ENCODE results near the gene ASPN.

Gene ASPN

GRCh38 chr9:92483627-92484545, 1.6 kb upstream of the ASPN start:
- Histone ChIP-seq H3K4me1 (ENCODE audit: insufficient read depth, insufficient read length) (no peaks in the 10 kb centered on the region), H3K4me3 (ENCODE audit: insufficient read length, low read depth) (no peak overlapping the region), H3K27me3 (ENCODE audit: insufficient read depth, insufficient read length) (no peaks in the 10 kb centered on the region), H3K9me3 (ENCODE audit: insufficient read depth, low read length) (no peaks in the 10 kb centered on the region), H3K36me3 (ENCODE audit: insufficient read depth, insufficient read length, low read length) (no peaks in the 10 kb centered on the region), H3K9ac (ENCODE audit: insufficient read length, low read depth) (no peak overlapping the region)
- DNase-seq (ENCODE audit: low read depth, low spot score) = no peak
- TF ChIP-seq YY1 (IDR thresholded peaks at IDR 0.05; ENCODE audit: insufficient read depth, insufficient read length) (no peak), ZNF274 (IDR thresholded peaks at IDR 0.05; ENCODE audit: low read depth, low read length) (no peak), SUZ12 (IDR thresholded peaks at IDR 0.05; ENCODE audit: extremely low read depth, insufficient read depth, insufficient read length) (no peak)

- Histone ChIP-seq H3K9me3 (ENCODE audit: insufficient read depth, low read length) (no peaks in the 10 kb centered on the region), H3K4me3 (ENCODE audit: insufficient read length, low read depth) (no peak overlapping the region), H3K36me3 (ENCODE audit: insufficient read depth, insufficient read length, low read length) (no peaks in the 10 kb centered on the region), H3K4me1 (ENCODE audit: insufficient read depth, insufficient read length) (no peaks in the 10 kb centered on the region), H3K27me3 (ENCODE audit: insufficient read depth, insufficient read length) (no peaks in the 10 kb centered on the region), H3K9ac (ENCODE audit: insufficient read length, low read depth) (no peak overlapping the region)
- no peak for DNase-seq (ENCODE audit: low read depth, low spot score)
- TF ChIP-seq YY1 (IDR thresholded peaks at IDR 0.05; ENCODE audit: insufficient read depth, insufficient read length) (no peak), SUZ12 (IDR thresholded peaks at IDR 0.05; ENCODE audit: extremely low read depth, insufficient read depth, insufficient read length) (no peak), ZNF274 (IDR thresholded peaks at IDR 0.05; ENCODE audit: low read depth, low read length) (no peak)
These were observed 499 bp upstream of the ASPN start for GRCh38 chr9:92482805-92483204.

- TF ChIP-seq YY1 (IDR thresholded peaks at IDR 0.05; ENCODE audit: insufficient read depth, insufficient read length) (no peak), ZNF274 (IDR thresholded peaks at IDR 0.05; ENCODE audit: low read depth, low read length) (no peak), SUZ12 (IDR thresholded peaks at IDR 0.05; ENCODE audit: extremely low read depth, insufficient read depth, insufficient read length) (no peak)
- Histone ChIP-seq H3K27me3 (ENCODE audit: insufficient read depth, insufficient read length) (no peaks in the 10 kb centered on the region), H3K9me3 (ENCODE audit: insufficient read depth, low read length) (no peaks in the 10 kb centered on the region), H3K4me1 (ENCODE audit: insufficient read depth, insufficient read length) (no peaks in the 10 kb centered on the region), H3K9ac (ENCODE audit: insufficient read length, low read depth) (no peak overlapping the region), H3K36me3 (ENCODE audit: insufficient read depth, insufficient read length, low read length) (no peaks in the 10 kb centered on the region), H3K4me3 (ENCODE audit: insufficient read length, low read depth) (no peak overlapping the region)
- DNase-seq (ENCODE audit: low read depth, low spot score) = no peak
These were observed 1.2 kb downstream of the ASPN start for GRCh38 chr9:92480986-92481633.

GRCh38 chr9:92480291-92480771, 2.0 kb downstream of the ASPN start:
- H3K9ac ChIP-seq (ENCODE audit: insufficient read length, low read depth) = no peak overlapping the region
- DNase-seq (ENCODE audit: low read depth, low spot score) = no peak
- H3K9me3 ChIP-seq (ENCODE audit: insufficient read depth, low read length) = no peaks in the 10 kb centered on the region
- no peak overlapping the region for H3K4me3 ChIP-seq (ENCODE audit: insufficient read length, low read depth)
- H3K4me1 ChIP-seq (ENCODE audit: insufficient read depth, insufficient read length) = no peaks in the 10 kb centered on the region
- H3K27me3 ChIP-seq (ENCODE audit: insufficient read depth, insufficient read length) = no peaks in the 10 kb centered on the region
- no peaks in the 10 kb centered on the region for H3K36me3 ChIP-seq (ENCODE audit: insufficient read depth, insufficient read length, low read length)
- TF ChIP-seq SUZ12 (IDR thresholded peaks at IDR 0.05; ENCODE audit: extremely low read depth, insufficient read depth, insufficient read length) (no peak), YY1 (IDR thresholded peaks at IDR 0.05; ENCODE audit: insufficient read depth, insufficient read length) (no peak), ZNF274 (IDR thresholded peaks at IDR 0.05; ENCODE audit: low read depth, low read length) (no peak)

- Histone ChIP-seq H3K27me3 (ENCODE audit: insufficient read depth, insufficient read length) (no peaks in the 10 kb centered on the region), H3K4me1 (ENCODE audit: insufficient read depth, insufficient read length) (no peaks in the 10 kb centered on the region), H3K9ac (ENCODE audit: insufficient read length, low read depth) (no peak overlapping the region), H3K36me3 (ENCODE audit: insufficient read depth, insufficient read length, low read length) (no peaks in the 10 kb centered on the region), H3K4me3 (ENCODE audit: insufficient read length, low read depth) (no peak overlapping the region), H3K9me3 (ENCODE audit: insufficient read depth, low read length) (no peaks in the 10 kb centered on the region)
- no peak for TF ChIP-seq ZNF274 (IDR thresholded peaks at IDR 0.05; ENCODE audit: low read depth, low read length)
- TF ChIP-seq SUZ12 (IDR thresholded peaks at IDR 0.05; ENCODE audit: extremely low read depth, insufficient read depth, insufficient read length) = no peak
- no peak for TF ChIP-seq YY1 (IDR thresholded peaks at IDR 0.05; ENCODE audit: insufficient read depth, insufficient read length)
- DNase-seq (ENCODE audit: low read depth, low spot score) = no peak
These were observed 3.0 kb downstream of the ASPN start for GRCh38 chr9:92479346-92479745.

GRCh38 chr9:92478783-92479182, 3.5 kb downstream of the ASPN start:
- Histone ChIP-seq H3K4me1 (ENCODE audit: insufficient read depth, insufficient read length) (no peaks in the 10 kb centered on the region), H3K9ac (ENCODE audit: insufficient read length, low read depth) (no peak overlapping the region), H3K27me3 (ENCODE audit: insufficient read depth, insufficient read length) (no peaks in the 10 kb centered on the region), H3K36me3 (ENCODE audit: insufficient read depth, insufficient read length, low read length) (no peaks in the 10 kb centered on the region), H3K4me3 (ENCODE audit: insufficient read length, low read depth) (no peak overlapping the region), H3K9me3 (ENCODE audit: insufficient read depth, low read length) (no peaks in the 10 kb centered on the region)
- DNase-seq (ENCODE audit: low read depth, low spot score) = no peak
- TF ChIP-seq SUZ12 (IDR thresholded peaks at IDR 0.05; ENCODE audit: extremely low read depth, insufficient read depth, insufficient read length) (no peak), ZNF274 (IDR thresholded peaks at IDR 0.05; ENCODE audit: low read depth, low read length) (no peak), YY1 (IDR thresholded peaks at IDR 0.05; ENCODE audit: insufficient read depth, insufficient read length) (no peak)

GRCh38 chr9:92476962-92477361, 5.3 kb downstream of the ASPN start:
- Histone ChIP-seq H3K4me3 (ENCODE audit: insufficient read length, low read depth) (no peak overlapping the region), H3K36me3 (ENCODE audit: insufficient read depth, insufficient read length, low read length) (no peaks in the 10 kb centered on the region), H3K9me3 (ENCODE audit: insufficient read depth, low read length) (no peaks in the 10 kb centered on the region), H3K9ac (ENCODE audit: insufficient read length, low read depth) (no peak overlapping the region), H3K4me1 (ENCODE audit: insufficient read depth, insufficient read length) (no peaks in the 10 kb centered on the region), H3K27me3 (ENCODE audit: insufficient read depth, insufficient read length) (no peaks in the 10 kb centered on the region)
- no peak for TF ChIP-seq ZNF274 (IDR thresholded peaks at IDR 0.05; ENCODE audit: low read depth, low read length)
- no peak for TF ChIP-seq SUZ12 (IDR thresholded peaks at IDR 0.05; ENCODE audit: extremely low read depth, insufficient read depth, insufficient read length)
- TF ChIP-seq YY1 (IDR thresholded peaks at IDR 0.05; ENCODE audit: insufficient read depth, insufficient read length) = no peak
- DNase-seq (ENCODE audit: low read depth, low spot score) = no peak

All from NT2/D1 (cell line).